DMS114 treated with DMSO at 0.1 percent for 48 hours (cell line): ENCODE data around the gene ST8SIA2.

ENCODE experiments used
- DNase-seq: peaks from one replicate; lab custom pipeline; 2025; ENCODE audit not compliant: unreplicated experiment; lab: John Stamatoyannopoulos, UW

The ST8SIA2 gene

GRCh38 chr15:92393071-92393979 is at the start of gene ST8SIA2:
Gene ST8SIA2, plus strand, starts transcription at chr15:92393881. Its CDS starts 184 bp downstream, at chr15:92394065.
- peak; percentile 31 for DNase-seq

- DNase-seq: no peak
These were observed 49.6 kb upstream of the ST8SIA2 start for GRCh38 chr15:92343924-92344643.

- DNase-seq: no peak
These were observed 47.6 kb upstream of the ST8SIA2 start for GRCh38 chr15:92346063-92346462.

GRCh38 chr15:92355307-92355706 is 38.4 kb upstream of the ST8SIA2 start:
- no peak for DNase-seq

DNA sequence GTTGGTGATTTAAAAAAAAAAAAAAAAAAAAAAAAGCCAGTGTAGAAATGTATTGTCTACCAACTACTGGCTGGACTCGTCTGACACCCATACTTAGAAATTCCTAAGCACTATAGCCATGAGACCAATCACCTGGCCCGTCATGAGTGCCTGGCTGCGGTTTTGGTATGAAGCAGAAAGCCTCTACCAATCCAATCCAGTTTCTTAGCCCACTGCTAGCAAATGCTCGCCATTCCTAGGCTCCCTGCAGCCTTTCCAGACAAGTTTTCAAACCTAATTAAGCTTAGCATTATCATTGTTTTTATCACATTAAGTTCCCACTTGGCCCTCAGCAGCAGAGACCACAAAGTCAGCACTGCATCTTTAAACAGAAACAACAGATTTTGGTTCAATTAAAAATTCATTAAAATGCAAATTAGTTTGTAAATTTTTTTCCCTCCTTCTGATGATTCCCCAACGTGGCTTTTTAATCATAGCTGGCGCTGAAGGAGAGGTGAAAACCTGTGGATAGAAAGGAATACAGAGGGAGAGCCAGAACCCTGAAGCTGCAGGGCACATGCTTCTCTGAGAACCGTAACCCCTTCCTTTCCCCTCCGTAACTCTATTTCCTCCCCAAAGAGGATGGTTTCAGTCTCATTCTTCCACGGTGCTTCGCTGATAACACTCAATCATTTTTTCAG is 32.2 kb upstream of the ST8SIA2 start:
- DNase-seq: no peak

DNA sequence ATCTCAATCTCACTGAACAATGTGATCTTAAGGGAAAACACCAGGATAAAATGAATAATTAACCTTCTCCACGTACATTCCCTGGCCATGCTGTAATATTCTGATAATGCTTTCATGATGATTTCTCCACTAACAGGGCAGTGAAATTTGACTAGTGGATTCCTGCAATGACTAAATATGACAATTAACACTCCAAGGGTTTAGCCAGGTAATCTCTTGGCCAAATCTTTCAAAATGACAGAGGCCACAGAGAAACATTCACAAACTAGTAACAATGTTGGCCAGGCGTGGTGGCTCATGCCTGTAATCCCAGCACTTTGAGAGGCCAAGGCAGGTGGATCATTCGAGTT is 31.7 kb upstream of the ST8SIA2 start:
- no peak for DNase-seq

DNA sequence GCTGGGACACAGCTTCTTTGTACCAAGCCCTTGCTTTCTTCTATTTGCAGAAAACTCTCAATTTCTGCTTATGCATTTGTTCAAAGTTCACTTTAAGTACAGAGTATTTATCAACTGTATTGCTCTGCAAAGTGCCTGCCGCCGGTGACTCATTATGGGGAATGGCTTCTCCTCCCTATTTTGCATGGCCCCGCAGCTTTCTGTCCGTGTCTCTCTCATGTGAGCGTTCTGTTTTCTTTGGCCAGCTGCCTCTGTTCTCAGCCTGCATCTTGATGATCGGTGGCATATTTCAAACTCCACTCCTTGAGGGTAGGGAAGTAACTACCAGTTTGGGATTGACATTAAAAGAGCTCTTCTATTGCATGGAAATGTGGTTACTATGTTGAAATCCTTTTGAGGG is 28.6 kb upstream of the ST8SIA2 start:
- no peak for DNase-seq

DNA sequence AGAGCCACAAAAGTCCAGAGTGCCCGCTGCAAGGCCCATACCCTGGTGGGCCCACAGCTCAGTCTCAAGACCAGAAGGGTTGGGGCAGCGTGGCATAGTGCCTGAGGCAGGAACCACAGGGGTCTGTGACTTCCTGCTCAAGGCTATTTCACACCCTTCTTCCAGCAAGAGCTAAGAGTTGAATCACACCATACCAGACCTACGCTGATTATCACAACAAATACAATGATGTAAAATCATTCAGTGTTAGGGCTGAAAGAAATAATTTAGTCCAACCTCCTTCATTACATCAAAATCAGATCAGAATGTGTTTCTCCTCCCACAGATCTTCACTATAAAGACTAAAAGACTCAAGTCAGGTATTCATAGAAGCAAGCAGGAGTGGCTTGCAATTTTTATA is 27.8 kb upstream of the ST8SIA2 start:
- DNase-seq: no peak

- no peak for DNase-seq
These were observed 27.3 kb upstream of the ST8SIA2 start for GRCh38 chr15:92366381-92366780.

GRCh38 chr15:92375057-92375456 is 18.6 kb upstream of the ST8SIA2 start:
- no peak for DNase-seq

DNA sequence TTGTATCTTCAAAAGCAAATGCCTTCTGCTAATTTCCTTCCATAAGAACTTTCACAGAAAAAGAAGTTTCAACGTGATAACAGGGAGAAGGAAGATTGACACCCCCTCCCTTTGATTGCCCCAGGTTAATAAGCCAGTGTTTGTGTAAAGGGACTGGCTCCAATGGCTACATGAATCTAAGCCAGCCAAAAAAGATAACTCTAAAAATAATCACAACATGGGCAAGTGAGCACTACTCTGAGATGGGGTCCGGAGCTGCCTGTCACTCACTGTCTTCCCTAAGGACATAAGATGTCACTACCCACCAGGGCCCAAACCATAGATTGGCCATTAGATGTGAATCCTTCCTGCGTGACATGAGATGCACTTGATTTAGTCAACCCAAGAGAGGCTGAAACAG is 17.6 kb upstream of the ST8SIA2 start:
- no peak for DNase-seq

DNA sequence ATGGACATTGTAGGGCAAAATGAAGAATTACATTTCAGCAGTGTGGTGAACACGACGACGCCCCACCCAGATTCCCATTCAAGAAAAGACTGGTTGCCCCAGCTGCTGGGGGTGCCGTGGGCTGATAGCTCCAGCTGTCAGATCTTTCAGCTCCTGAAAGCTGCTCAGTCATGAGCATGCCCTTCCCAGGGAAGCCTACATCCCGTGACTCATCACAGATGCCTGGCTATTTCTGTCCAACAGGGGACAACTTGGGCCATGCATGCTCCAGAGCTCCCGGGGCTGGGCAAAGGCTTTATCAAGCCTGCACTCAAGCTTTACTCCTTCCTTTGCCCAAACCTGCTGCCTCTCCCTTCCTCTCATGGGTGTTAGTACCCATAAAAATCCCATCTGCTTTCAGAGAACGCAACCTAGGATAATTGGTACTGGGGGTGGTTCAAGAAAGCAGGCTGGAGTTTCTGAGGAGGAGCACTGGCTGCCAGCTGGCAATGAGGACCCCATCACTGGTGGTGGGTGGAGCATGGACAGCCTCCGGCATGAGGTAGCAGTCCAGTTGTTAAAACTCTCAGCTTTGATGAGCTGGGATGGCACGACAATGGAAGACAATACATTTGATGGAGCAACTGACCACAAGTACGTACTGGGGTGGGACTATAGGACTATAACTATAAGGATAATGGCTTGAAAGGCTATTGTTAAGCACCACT is 16.4 kb upstream of the ST8SIA2 start:
- DNase-seq: no peak

GRCh38 chr15:92383519-92384324 is 10.0 kb upstream of the ST8SIA2 start:
- DNase-seq: peak; percentile 23

GRCh38 chr15:92384381-92384780 is 9.3 kb upstream of the ST8SIA2 start:
- no peak for DNase-seq

DNA sequence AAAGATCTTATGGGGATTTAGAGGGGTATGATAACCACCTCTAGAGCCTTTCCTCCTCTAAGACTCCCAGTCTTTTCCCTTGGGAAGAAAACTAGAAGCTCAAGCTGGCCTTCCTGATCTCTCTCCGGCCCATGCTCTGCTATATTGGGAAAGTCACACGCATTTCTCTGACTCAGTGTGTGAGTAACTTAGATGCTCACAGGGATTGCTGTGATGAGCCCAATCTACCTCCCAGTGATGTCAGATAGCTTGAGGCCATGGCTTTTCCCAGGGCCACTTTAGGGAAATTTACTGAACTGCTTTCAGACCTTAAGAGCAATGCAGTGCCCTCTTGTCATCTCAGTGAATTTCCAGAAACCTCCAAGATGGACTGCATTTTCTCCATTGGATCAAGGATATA is 8.6 kb upstream of the ST8SIA2 start:
- DNase-seq: no peak

- no peak for DNase-seq
These were observed 2.0 kb upstream of the ST8SIA2 start for GRCh38 chr15:92391640-92392039.

DNA sequence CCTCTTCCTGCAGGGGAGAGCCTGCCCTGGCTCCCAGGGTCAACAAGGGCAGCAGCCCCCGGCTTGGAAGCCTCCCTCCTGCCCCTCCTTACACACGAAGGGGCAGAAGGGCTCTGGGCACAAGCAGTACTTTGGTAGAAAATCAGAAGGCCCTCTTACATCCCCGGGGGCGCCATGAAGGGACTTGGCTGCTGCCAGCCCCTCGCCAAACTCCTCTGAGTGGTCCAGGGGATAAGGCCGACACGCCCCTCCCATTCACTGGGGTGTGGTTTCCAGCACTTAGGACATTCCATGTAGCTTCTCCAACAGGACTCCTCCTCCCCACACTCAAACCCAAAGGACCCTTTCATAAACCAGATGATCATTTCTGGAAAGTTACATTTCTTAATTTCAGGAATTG is 1.2 kb upstream of the ST8SIA2 start:
- DNase-seq: no peak

DNA sequence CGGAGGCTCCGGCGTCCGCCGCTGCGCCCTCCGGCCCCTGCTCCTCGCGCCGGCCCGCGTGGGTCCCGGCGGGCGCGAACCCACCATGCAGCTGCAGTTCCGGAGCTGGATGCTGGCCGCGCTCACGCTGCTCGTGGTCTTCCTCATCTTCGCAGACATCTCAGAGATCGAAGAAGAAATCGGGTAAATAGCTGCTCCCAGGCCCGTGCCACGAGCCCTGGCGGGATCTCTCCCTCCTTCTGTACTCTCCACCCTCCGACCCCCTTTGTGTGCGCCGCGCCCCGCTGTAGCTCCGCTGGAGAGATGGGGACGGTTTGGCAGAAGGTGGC is 263 bp downstream of the ST8SIA2 start:
- DNase-seq: no peak

GRCh38 chr15:92394309-92395097 is 822 bp downstream of the ST8SIA2 start:
- peak; percentile 13 for DNase-seq
